GM20431 (cell line): ENCODE data around the gene CREB5.

ENCODE experiments used
- in situ Hi-C: fragments of 300-500 bp; cut with MseI, MboI; formaldehyde crosslinking; loops from one replicate; pipeline ENCODE4 v1.15.0; 2020; ENCODE audit warnings: low sequenced_read_pairs; ENCODE audit not compliant: unreplicated experiment

The CREB5 gene

GRCh38 chr7:28623863-28624262, 211.5 kb downstream of the CREB5 start:
- in situ Hi-C loops: no loop called here

DNA sequence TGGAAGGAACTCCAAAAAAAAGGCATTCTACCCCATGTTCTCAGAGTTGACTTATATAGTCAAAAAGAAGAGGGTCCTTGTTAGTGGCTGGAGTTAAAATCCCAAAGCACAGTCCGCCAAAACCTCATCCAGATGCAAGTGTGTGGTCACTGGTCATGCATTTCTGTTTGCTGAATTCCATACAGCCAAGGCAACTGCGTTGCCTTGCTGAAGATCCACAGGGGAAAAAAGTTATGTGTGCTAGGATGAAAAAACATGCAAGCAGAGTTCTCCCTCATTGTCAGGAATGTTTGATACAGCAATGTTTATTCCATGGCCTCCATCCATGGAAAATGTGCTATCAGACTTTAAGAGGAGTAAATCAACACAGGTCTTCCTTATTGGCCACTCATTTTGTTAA, 213.1 kb downstream of the CREB5 start:
- in situ Hi-C loops: loop anchor here (25.0 kb wide), 1 partner anchor 238 kb away; no protein-coding TSS in a partner anchor

GRCh38 chr7:28626221-28626620, 213.9 kb downstream of the CREB5 start:
- in situ Hi-C loops: loop anchor here (25.0 kb wide), 1 partner anchor 239 kb away; no protein-coding TSS in a partner anchor

- in situ Hi-C loops: loop anchor here (25.0 kb wide), 1 partner anchor 239 kb away; no protein-coding TSS in a partner anchor
These were observed 214.4 kb downstream of the CREB5 start for GRCh38 chr7:28626624-28627262.

GRCh38 chr7:28627263-28627653, 214.9 kb downstream of the CREB5 start:
- in situ Hi-C loops: loop anchor here (25.0 kb wide), 1 partner anchor 240 kb away; no protein-coding TSS in a partner anchor

- in situ Hi-C loops: loop anchor here (25.0 kb wide), 1 partner anchor 241 kb away; no protein-coding TSS in a partner anchor
These were observed 215.6 kb downstream of the CREB5 start for GRCh38 chr7:28627896-28628295.

DNA sequence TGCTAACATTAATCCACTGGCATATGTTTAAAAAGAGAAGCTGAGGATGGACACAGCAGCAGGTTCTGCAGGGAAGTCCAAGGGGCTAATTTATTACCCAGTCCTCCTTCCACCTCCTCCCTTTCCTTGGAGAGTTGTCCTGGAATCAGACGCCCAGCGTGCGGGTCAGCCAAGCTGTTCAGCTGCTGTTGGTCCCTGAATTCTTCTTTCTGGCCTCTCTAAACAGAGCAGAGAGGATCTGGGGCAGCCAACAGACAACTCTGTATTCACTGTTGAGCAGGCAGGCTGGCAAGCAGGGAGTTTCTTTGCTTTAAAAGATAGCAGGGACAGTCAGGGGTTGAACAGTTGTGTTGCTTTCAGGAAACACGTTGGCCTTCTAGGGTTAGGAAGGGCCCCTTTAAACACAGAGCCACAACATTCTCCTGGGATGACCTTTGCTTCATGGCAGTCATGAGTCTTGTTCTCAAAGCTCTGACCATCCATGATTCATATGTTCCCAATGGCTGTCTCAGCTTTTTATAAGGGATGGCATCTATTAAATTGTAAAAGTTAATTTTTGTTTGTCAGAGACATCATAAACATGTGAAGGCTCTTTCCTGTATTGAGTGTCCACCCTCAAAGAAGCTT, 217.0 kb downstream of the CREB5 start:
- in situ Hi-C loops: loop anchor here (25.0 kb wide), 1 partner anchor 242 kb away; no protein-coding TSS in a partner anchor

DNA sequence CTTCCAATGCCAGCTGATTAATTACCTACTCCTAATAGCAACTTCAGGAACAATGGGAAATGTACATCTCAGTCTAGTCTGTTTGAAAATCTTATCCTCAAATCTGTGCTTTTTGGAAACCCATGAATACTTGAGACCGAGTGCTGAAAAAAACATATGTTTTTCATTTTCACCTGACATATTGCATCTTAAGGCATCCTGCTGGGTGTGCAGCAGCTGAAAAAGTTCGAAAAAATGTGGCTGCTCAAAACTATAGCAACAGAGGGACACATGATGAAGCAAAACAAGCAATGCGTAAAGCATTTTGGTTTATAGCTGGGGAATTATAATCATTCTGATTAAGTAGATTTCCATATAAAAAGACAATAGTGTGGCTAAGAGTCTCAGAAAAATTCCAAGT, 218.0 kb downstream of the CREB5 start:
- in situ Hi-C loops: loop anchor here (25.0 kb wide), 1 partner anchor 243 kb away; no protein-coding TSS in a partner anchor

DNA sequence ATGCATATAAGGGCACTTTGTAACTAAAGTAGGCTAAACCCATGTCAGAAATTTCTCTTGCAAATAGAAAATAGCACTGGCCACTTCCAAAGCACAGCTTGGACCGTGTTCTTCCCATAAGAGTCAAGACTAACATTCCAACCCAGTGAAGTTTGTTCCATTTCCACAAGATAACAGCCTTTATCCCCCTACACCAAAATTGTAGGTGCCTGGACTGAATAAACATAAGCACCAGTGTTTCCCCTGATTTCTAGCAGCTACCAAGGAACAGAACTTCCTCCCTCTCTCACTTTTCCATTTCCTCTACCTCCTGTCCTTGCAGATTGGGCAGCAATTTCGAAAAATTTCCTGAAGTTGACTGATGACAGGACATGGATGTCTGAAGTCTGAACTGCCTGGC, 219.7 kb downstream of the CREB5 start:
- in situ Hi-C loops: loop anchor here (25.0 kb wide), 1 partner anchor 245 kb away; no protein-coding TSS in a partner anchor

DNA sequence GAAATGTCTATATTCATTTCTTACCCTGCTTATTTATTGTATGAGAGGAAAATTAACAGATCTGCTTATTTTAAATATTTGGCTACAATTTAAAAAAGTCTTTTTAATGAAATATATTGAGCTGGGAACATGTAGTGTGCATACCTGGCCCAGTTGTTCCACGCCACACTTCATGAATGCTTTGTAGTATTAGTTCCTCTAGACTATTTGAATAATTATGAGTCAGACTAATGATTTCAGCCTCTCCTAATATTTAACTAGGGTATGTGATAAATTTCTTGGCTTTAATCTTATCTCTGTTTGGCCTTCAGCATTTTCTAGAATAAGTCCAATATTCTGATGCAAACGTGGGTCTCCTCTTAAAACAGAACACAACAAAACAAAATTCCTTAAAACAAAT, 226.6 kb downstream of the CREB5 start:
- in situ Hi-C loops: loop anchor here (25.0 kb wide), 1 partner anchor 252 kb away; no protein-coding TSS in a partner anchor

GRCh38 chr7:28640001-28640400, 227.7 kb downstream of the CREB5 start:
- in situ Hi-C loops: loop anchor here (25.0 kb wide), 1 partner anchor 253 kb away; no protein-coding TSS in a partner anchor

- in situ Hi-C loops: loop anchor here (25.0 kb wide), 1 partner anchor 255 kb away; no protein-coding TSS in a partner anchor
These were observed 229.6 kb downstream of the CREB5 start for GRCh38 chr7:28641752-28642545.

GRCh38 chr7:28643188-28643569, 230.9 kb downstream of the CREB5 start:
- in situ Hi-C loops: loop anchor here (25.0 kb wide), 1 partner anchor 256 kb away; no protein-coding TSS in a partner anchor

GRCh38 chr7:28643584-28644340, 231.4 kb downstream of the CREB5 start:
- in situ Hi-C loops: loop anchor here (25.0 kb wide), 1 partner anchor 256 kb away; no protein-coding TSS in a partner anchor

- in situ Hi-C loops: loop anchor here (25.0 kb wide), 1 partner anchor 259 kb away; no protein-coding TSS in a partner anchor
These were observed 233.5 kb downstream of the CREB5 start for GRCh38 chr7:28645866-28646265.

- in situ Hi-C loops: loop anchor here (25.0 kb wide), 1 partner anchor 259 kb away; no protein-coding TSS in a partner anchor
These were observed 234.2 kb downstream of the CREB5 start for GRCh38 chr7:28646376-28647075.

DNA sequence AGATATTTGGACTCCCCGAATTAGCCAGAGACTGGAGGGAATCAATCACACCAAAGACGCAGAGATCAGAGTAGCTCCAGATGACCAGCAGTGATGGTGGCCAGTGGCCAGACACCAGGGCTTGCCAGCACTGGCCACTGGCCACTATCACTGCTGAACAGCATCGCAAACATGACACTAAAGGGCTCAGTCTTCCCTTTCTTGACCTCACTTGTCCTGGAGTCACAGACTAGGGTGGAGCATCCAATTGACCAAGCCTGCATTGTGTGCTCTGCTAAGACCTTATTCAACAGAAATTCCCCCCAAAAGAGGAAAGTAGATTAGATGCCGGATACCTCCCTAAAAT, 234.7 kb downstream of the CREB5 start:
- in situ Hi-C loops: loop anchor here (25.0 kb wide), 1 partner anchor 260 kb away; no protein-coding TSS in a partner anchor

GRCh38 chr7:28649189-28649588, 236.9 kb downstream of the CREB5 start:
- in situ Hi-C loops: loop anchor here (25.0 kb wide), 1 partner anchor 262 kb away; no protein-coding TSS in a partner anchor

GRCh38 chr7:28649811-28650210, 237.5 kb downstream of the CREB5 start:
- in situ Hi-C loops: loop anchor here (25.0 kb wide), 1 partner anchor 263 kb away; no protein-coding TSS in a partner anchor
